ENCODE data around the gene MYO1A. TPM values are rescaled to one million over a fixed set of nuclear protein-coding genes. Genes with fewer than 3 reads are reported as not detected.

MYO1A gene
- total and polyA plus RNA-seq, 2 of the 13 experiments (the other 11 are each of a cell fraction or from before 2014, with no cell fraction given) = 5.3 to 6.0 TPM

GRCh38 chr12:57005980-57006808 lies 43.7 kb downstream of the MYO1A start, which contains the start of gene ZBTB39 (continued):
- TF ChIP-seq E2F5 (CRISPR knock-in tag; conservative IDR thresholded peaks at IDR 0.05) (no peak), TOE1 (CRISPR knock-in tag; IDR thresholded peaks at IDR 0.05) (no peak), DPF2 (CRISPR knock-in tag; IDR thresholded peaks at IDR 0.05; ENCODE audit: borderline replicate concordance, low read depth) (no peak), MATR3 (CRISPR knock-in tag; IDR thresholded peaks at IDR 0.05) (no peak), ZNF598 (CRISPR knock-in tag; IDR thresholded peaks at IDR 0.05; ENCODE audit: borderline replicate concordance) (no peak), NR0B2 (CRISPR knock-in tag; IDR thresholded peaks at IDR 0.05) (no peak), ZFP90 (CRISPR knock-in tag; IDR thresholded peaks at IDR 0.05; ENCODE audit: borderline replicate concordance) (no peak), ZNF672 (CRISPR knock-in tag; IDR thresholded peaks at IDR 0.05) (no peak), TERF1 (CRISPR knock-in tag; IDR thresholded peaks at IDR 0.05) (no peak), KAT7 (CRISPR knock-in tag; IDR thresholded peaks at IDR 0.05; ENCODE audit: borderline replicate concordance) (no peak), NFYC (CRISPR knock-in tag; IDR thresholded peaks at IDR 0.05) (no peak), ATF7-NPFF (CRISPR knock-in tag; IDR thresholded peaks at IDR 0.05; ENCODE audit: low read depth) (no peak), ZNF839 (CRISPR knock-in tag; IDR thresholded peaks at IDR 0.05; ENCODE audit: borderline replicate concordance) (no peak), GLI4 (CRISPR knock-in tag; IDR thresholded peaks at IDR 0.05; ENCODE audit: borderline replicate concordance) (0 out of 2 replicates have a peak, but pooled peaks have one; percentile 18), ZNF737 (CRISPR knock-in tag; IDR thresholded peaks at IDR 0.05; ENCODE audit: borderline replicate concordance) (no peak), TBL1XR1 (IDR thresholded peaks at IDR 0.05; ENCODE audit: borderline replicate concordance, low read length, partially characterized antibody) (no peak), ZFX (CRISPR knock-in tag; IDR thresholded peaks at IDR 0.05; ENCODE audit: low read depth) (peak; percentile 64), GATA4 (IDR thresholded peaks at IDR 0.05; ENCODE audit: borderline replicate concordance, low read depth) (no peak), ZNF33A (CRISPR knock-in tag; IDR thresholded peaks at IDR 0.05; ENCODE audit: borderline replicate concordance) (no peak), NFATC3 (CRISPR knock-in tag; IDR thresholded peaks at IDR 0.05) (no peak), KLF16 (CRISPR knock-in tag; IDR thresholded peaks at IDR 0.05) (no peak), HHEX (CRISPR knock-in tag; IDR thresholded peaks at IDR 0.05) (no peak), ZBTB21 (CRISPR knock-in tag; IDR thresholded peaks at IDR 0.05) (no peak), KDM1A (CRISPR knock-in tag; IDR thresholded peaks at IDR 0.05) (no peak), ZNF879 (CRISPR knock-in tag; IDR thresholded peaks at IDR 0.05) (no peak), ZNF776 (CRISPR knock-in tag; IDR thresholded peaks at IDR 0.05) (peak; percentile 72; the same call in 1 of the 2 replicates)
- TF ChIP-seq, protein P1, sequence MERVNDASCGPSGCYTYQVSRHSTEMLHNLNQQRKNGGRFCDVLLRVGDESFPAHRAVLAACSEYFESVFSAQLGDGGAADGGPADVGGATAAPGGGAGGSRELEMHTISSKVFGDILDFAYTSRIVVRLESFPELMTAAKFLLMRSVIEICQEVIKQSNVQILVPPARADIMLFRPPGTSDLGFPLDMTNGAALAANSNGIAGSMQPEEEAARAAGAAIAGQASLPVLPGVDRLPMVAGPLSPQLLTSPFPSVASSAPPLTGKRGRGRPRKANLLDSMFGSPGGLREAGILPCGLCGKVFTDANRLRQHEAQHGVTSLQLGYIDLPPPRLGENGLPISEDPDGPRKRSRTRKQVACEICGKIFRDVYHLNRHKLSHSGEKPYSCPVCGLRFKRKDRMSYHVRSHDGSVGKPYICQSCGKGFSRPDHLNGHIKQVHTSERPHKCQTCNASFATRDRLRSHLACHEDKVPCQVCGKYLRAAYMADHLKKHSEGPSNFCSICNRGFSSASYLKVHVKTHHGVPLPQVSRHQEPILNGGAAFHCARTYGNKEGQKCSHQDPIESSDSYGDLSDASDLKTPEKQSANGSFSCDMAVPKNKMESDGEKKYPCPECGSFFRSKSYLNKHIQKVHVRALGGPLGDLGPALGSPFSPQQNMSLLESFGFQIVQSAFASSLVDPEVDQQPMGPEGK (CRISPR knock-in tag; IDR thresholded peaks at IDR 0.05) = peak; percentile 41; the same call in 1 of the 2 replicates

All from HepG2 (cell line).